Measurements from ENCODE around the gene ABHD12.

DNA sequence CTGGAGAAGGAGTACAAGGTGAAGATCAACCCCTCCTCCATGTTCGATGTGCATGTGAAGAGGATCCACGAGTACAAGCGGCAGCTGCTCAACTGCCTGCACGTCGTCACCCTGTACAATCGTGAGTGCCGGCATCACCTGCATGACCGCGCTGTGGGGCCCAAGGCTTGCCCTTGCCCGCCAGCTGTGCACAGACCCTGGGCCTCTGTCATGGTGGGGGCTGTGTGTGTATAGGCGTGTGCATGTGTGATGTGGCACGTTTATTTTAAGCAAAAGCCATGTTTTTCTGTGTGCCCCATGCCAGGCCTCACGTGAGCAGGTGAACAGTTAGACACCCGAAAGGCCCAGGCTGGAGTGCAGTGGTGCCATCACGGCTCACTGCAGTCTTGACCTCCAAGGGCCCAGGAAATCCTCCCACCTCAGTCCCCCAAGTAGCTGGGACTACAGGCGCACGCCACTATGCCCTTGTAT is 106.5 kb downstream of the ABHD12 start:
- no peak for TF ChIP-seq POLR2AphosphoS5 (IDR thresholded peaks at IDR 0.05)
- TF ChIP-seq, protein P1, sequence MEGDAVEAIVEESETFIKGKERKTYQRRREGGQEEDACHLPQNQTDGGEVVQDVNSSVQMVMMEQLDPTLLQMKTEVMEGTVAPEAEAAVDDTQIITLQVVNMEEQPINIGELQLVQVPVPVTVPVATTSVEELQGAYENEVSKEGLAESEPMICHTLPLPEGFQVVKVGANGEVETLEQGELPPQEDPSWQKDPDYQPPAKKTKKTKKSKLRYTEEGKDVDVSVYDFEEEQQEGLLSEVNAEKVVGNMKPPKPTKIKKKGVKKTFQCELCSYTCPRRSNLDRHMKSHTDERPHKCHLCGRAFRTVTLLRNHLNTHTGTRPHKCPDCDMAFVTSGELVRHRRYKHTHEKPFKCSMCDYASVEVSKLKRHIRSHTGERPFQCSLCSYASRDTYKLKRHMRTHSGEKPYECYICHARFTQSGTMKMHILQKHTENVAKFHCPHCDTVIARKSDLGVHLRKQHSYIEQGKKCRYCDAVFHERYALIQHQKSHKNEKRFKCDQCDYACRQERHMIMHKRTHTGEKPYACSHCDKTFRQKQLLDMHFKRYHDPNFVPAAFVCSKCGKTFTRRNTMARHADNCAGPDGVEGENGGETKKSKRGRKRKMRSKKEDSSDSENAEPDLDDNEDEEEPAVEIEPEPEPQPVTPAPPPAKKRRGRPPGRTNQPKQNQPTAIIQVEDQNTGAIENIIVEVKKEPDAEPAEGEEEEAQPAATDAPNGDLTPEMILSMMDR (IDR thresholded peaks at IDR 0.05): no peak
- TF ChIP-seq POLR2A (IDR thresholded peaks at IDR 0.05): no peak

All from stomach (tissue), 4 donors.